Small intestine (tissue), 7 donors: ENCODE data around the gene FABP6. TPM values are rescaled to one million over a fixed set of nuclear protein-coding genes. Genes with fewer than 3 reads are reported as not detected.

Experiments used
- DNase-seq, 2 donors: peaks; one replicate each; pipeline versions ENCODE4 v3.0.0 to v3.0.0-alpha.2; 2013
- FAIRE-seq: peaks from 2 replicates; lab custom pipeline; 2012; peaks lifted over from hg19 to GRCh38; lab: Jason Lieb, UNC
- H3K27ac ChIP-seq, 3 donors: one replicate each; pipeline ENCODE4 v1.5.1; 2013; ENCODE audit warnings: low read length in 2 of 3, mild to moderate bottlenecking in 2 of 3, control low read depth in 1 of 3, inconsistent platforms in 1 of 3, low read depth in 1 of 3, moderate library complexity in 1 of 3
- H3K27me3 ChIP-seq, 3 donors: one replicate each; pipeline ENCODE4 v1.6.1; 2013; ENCODE audit warnings: low read length in 3 of 3, inconsistent platforms in 1 of 3; ENCODE audit not compliant: control insufficient read depth in 3 of 3, insufficient read depth in 3 of 3
- H3K36me3 ChIP-seq, 3 donors: one replicate each; pipeline ENCODE4 v1.6.1; 2013; ENCODE audit warnings: low read length in 3 of 3, inconsistent platforms in 1 of 3, low read depth in 1 of 3, mild to moderate bottlenecking in 1 of 3, moderate library complexity in 1 of 3; ENCODE audit not compliant: control insufficient read depth in 3 of 3, insufficient read depth in 2 of 3
- H3K4me1 ChIP-seq, 3 donors: one replicate each; pipeline ENCODE4 v1.6.1; 2013; ENCODE audit warnings: low read length in 2 of 3, inconsistent platforms in 1 of 3, low read depth in 1 of 3, mild to moderate bottlenecking in 1 of 3, moderate library complexity in 1 of 3; ENCODE audit not compliant: control insufficient read depth in 3 of 3, insufficient read depth in 2 of 3
- H3K4me3 ChIP-seq, 3 donors: one replicate each; pipeline ENCODE4 v1.5.1; 2013; ENCODE audit warnings: low read length in 3 of 3, control low read depth in 1 of 3, inconsistent platforms in 1 of 3, low read depth in 1 of 3, mild to moderate bottlenecking in 1 of 3, moderate library complexity in 1 of 3
- H3K9me3 ChIP-seq, 2 donors: one replicate each; pipeline ENCODE4 v1.6.1; 2013; ENCODE audit warnings: low read depth in 1 of 2, low read length in 1 of 2; ENCODE audit not compliant: control insufficient read depth in 2 of 2, insufficient read depth in 1 of 2
- WGBS, 3 donors: extraction: QIAGEN DNeasy Blood & Tissue Kit; methylation state at CpG; one replicate each; pipeline ENCODE4 v1.1.7; 2013; 5-methylcytosine and 5-hydroxymethylcytosine counted together
- polyA plus RNA-seq, 4 donors: library from polyadenylated mRNA; stranded (reverse) in 3 of 4; unstranded in 1 of 4; fragments of 200-250 nt in 3 of 4; fragments of 120-200 nt in 1 of 4; gene quantifications; one replicate each; pipeline versions ENCODE4 v1.2.1 to v1.2.3, GENCODE V29; 2013
- donor health status: healthy with polysubstance abuse.
- donor health status: control.
- donor health status: control.
- donor health status: Bipolar disorder and iron deficiency.
- donor health status: healthy.

The FABP6 gene
- polyA plus RNA-seq, 4 donors: 1.5 to 201 TPM; not detected in 2

DNA sequence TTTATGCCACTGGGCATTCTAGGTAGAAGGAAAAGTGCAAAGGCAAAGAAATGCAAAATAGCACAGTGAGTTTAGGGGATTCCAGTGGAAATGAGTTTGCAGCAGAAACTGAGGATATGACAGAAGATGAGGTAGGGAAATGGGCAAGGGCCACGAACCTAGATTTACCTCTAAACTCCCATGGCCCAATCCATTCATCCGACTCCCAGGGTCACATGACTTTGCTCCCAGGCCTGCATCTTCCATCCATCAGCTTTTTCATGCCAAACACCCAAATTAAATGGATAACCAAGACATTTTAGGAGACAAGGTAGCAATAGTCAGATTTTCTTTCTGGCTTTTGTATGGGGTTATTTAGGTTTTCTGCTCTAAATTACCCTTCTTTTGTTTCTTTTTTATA, 22.2 kb upstream of the FABP6 start:
- H3K27me3 ChIP-seq: no peaks in the 10 kb centered on the region

DNA sequence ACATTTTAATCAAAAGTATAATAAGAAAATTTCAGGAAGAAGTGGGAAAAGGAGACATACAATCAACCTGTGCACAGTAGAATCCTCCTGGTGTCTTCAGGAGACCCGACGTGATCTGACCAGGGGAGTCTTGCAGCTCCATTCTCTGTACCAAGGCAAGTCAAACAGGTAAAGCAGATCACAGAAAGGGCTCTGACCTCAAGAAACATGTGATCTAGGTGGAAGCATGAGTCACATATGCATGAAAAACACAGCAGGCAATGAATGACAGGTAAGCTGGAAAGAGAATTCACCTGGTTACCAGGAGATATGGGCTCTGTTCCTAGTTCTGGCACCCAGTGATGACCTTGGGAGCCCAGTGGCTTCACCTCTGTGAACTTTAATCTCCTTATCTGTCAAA, 19.4 kb upstream of the FABP6 start:
- DNase-seq (peak; percentile 83 to 85), FAIRE-seq (no peak)
- H3K4me3 ChIP-seq: no peak overlapping the region

More for the DNA sequence above, 22.2 kb upstream of the FABP6 start:
- H3K9me3 ChIP-seq: no peaks in the 10 kb centered on the region
- DNase-seq (no peak), FAIRE-seq (no peak)
- 82 to 88% (median 84%) methylated on average over 2 of the region's 2 CpGs for WGBS, 3 donors
- H3K4me1 ChIP-seq: peaks cover 0 to 29% (median 2%) of the 10 kb centered on the region in 3 donors
- no peak overlapping the region for H3K27ac ChIP-seq
- no peaks in the 10 kb centered on the region for H3K36me3 ChIP-seq
- H3K4me3 ChIP-seq: no peak overlapping the region

DNA sequence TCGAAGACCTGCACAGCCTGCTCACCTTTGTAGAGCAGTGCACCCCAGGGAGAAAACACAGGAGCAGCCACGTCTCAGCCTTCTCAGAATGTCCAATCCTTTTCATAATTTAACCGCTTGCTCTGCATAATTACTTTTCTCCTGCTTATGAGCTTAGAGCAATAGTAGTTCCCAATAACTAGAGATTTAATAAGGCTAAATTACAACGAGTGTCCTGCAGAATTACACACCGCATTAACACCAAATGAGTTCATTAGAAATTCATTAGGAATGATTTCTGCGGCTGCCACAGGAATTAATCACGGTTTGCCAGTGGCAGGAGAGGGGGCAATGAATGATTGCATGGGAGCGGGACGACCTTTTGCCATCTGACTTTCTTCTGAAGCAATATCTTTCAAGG, 18.7 kb upstream of the FABP6 start:
- Histone ChIP-seq H3K27ac (peak overlapping the region in 2 of 3 donors; percentile 1 to 61), H3K4me3 (no peak overlapping the region), H3K36me3 (no peaks in the 10 kb centered on the region), H3K9me3 (no peaks in the 10 kb centered on the region), H3K27me3 (no peaks in the 10 kb centered on the region), H3K4me1 (peaks cover 0 to 30% (median 2%) of the 10 kb centered on the region in 3 donors)
- 77 to 84% (median 78%) methylated on average over 9 of the region's 9 CpGs for WGBS, 3 donors
- no peak for DNase-seq
- no peak for FAIRE-seq

More for the DNA sequence above, 19.4 kb upstream of the FABP6 start:
- Histone ChIP-seq H3K9me3 (no peaks in the 10 kb centered on the region), H3K36me3 (no peaks in the 10 kb centered on the region), H3K27ac (peak overlapping the region in 1 of 3 donors; percentile 61), H3K27me3 (no peaks in the 10 kb centered on the region), H3K4me1 (peaks cover 0 to 29% (median 2%) of the 10 kb centered on the region in 3 donors)
- 7 to 64% (median 48%) methylated on average over 2 of the region's 2 CpGs for WGBS, 3 donors

DNA sequence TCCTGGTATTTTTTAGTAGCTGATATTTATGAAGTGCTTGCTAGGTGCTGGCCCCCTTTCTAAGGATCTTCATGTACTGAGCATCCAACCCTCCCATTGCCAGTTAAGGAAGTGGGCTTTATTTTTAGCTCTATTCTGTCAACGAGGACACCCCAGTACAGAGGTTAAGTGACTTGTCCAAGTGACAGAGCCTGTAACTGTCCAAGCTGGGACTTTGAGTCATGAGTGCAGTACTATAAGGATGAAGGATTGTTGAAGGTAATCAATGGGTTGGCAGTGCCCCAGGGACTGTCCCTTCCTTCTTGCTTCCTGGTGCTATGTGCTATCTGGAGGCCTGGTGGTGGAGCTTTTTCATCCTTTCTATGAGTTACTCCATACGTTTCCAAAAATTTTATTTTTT, 18.0 kb upstream of the FABP6 start:
- Histone ChIP-seq H3K4me3 (no peak overlapping the region), H3K27me3 (no peaks in the 10 kb centered on the region), H3K36me3 (no peaks in the 10 kb centered on the region), H3K9me3 (no peaks in the 10 kb centered on the region), H3K27ac (peak overlapping the region in 1 of 3 donors; percentile 7), H3K4me1 (peaks cover 0 to 33% (median 2%) of the 10 kb centered on the region in 3 donors)
- 17 to 40% (median 18%) methylated on average over 2 of the region's 2 CpGs for WGBS, 3 donors
- peak; percentile 40 to 80 for DNase-seq
- no peak for FAIRE-seq

DNA sequence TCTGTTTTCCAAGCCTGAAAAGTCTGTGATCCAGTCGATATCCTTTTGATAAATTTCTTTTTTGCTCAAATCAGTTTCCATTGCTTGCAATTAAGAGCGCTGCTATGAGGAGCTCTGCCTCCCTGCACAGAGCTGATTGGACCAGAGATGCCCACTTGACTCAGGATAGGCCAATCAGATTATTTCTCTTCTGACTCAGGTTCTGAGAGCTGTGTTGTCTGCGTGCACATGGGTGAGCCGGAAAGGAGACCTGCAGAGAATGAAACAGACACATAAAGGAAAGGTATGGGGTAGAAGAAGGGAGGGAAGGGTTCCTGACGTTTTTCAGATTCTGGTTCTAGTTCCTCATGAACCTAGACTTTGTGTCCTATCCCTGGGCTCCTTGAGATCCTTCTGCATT, 15.8 kb upstream of the FABP6 start:
- Histone ChIP-seq H3K36me3 (no peaks in the 10 kb centered on the region), H3K27me3 (no peaks in the 10 kb centered on the region), H3K27ac (no peak overlapping the region), H3K4me3 (no peak overlapping the region), H3K4me1 (peaks cover 0 to 41% (median 2%) of the 10 kb centered on the region in 3 donors), H3K9me3 (no peaks in the 10 kb centered on the region)
- DNase-seq (no peak), FAIRE-seq (no peak)
- WGBS, 3 donors: 70 to 82% (median 81%) methylated on average over 5 of the region's 5 CpGs

DNA sequence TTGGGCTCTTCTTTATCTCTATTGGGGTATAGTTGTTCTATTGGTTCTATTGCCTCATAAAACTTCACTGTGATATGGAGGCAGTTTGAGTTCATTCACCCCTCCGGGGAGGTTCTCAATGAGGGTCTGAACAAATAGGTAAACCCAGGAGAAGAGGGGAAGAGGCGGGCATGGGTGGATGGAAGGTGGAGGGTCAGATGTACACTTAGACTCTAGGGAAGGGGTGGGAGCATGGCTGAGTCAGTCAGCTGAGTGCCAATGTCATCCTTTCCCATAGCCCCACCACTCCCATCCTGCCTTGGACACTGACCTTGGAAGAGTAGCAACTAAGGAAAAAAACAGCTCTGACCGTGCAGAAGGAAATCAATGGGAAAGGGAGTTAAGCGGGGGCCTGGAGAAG, 9.9 kb upstream of the FABP6 start:
- WGBS, 3 donors: 48 to 61% (median 60%) methylated on average over 4 of the region's 4 CpGs
- peak overlapping the region in 1 of 3 donors; percentile 58 for H3K27ac ChIP-seq
- no peaks in the 10 kb centered on the region for H3K9me3 ChIP-seq
- no peaks in the 10 kb centered on the region for H3K36me3 ChIP-seq
- H3K27me3 ChIP-seq: no peaks in the 10 kb centered on the region
- FAIRE-seq (no peak), DNase-seq (peak in 1 of 2 donors; percentile 84)
- peaks cover 0 to 28% (median 2%) of the 10 kb centered on the region in 3 donors for H3K4me1 ChIP-seq
- no peak overlapping the region for H3K4me3 ChIP-seq

DNA sequence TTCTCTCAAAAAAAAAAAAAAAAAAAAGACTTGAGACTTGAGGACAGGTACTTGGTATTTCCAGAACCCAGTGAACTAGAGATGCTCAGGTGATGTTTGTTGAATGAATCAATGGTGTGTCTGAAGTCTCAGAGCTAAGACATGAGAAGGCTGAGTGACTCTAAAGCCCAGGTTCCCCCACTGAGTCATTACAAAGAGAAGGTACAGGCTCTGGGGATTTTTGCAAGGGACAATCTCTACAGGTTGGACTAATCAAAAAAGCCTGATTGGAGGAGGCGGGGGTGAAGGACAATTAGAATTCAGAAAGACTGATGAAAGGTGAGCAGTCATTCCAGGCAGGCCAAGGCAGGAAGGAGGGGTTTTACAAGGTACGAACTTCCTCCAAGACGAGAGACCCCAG, 8.2 kb upstream of the FABP6 start:
- no peaks in the 10 kb centered on the region for H3K36me3 ChIP-seq
- no peaks in the 10 kb centered on the region for H3K9me3 ChIP-seq
- DNase-seq (no peak), FAIRE-seq (no peak)
- WGBS, 3 donors: 85 to 92% (median 92%) methylated on average over 3 of the region's 3 CpGs
- no peak overlapping the region for H3K4me3 ChIP-seq
- no peaks in the 10 kb centered on the region for H3K27me3 ChIP-seq
- H3K4me1 ChIP-seq: peaks cover 0 to 23% (median 2%) of the 10 kb centered on the region in 3 donors
- H3K27ac ChIP-seq: no peak overlapping the region

DNA sequence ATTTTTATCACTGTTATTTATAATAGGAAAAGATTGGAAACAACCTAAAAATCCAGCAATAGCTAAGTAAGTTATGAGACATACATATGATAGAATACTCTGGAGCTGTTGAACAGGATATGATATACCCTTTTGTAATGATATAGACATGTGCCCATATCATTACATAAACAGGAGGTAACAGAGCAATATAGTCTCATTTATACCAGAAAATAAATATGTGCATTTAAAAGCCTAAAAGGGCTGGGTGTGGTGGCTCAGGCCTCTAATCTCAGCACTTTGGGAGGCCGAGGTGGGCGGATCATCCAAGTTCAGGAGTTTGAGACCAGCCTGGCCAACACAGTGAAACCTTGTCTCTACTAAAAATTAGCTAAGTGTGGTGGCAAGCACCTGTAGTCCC, 2.3 kb upstream of the FABP6 start:
- no peak for FAIRE-seq
- Histone ChIP-seq H3K36me3 (no peaks in the 10 kb centered on the region), H3K27ac (no peak overlapping the region), H3K4me3 (no peak overlapping the region), H3K27me3 (no peaks in the 10 kb centered on the region), H3K4me1 (peaks cover 0 to 7% (median 0%) of the 10 kb centered on the region in 3 donors), H3K9me3 (no peaks in the 10 kb centered on the region)
- DNase-seq: no peak
- 82 to 87% (median 85%) methylated on average over 2 of the region's 2 CpGs for WGBS, 3 donors
